ENCODE data around the gene MSI2. TPM values are rescaled to one million over a fixed set of nuclear protein-coding genes. Genes with fewer than 3 reads are reported as not detected.

Gene MSI2
- total and polyA plus RNA-seq, 2 donors (not counting 3 experiments of a cell fraction or from before 2014, with no cell fraction given) = 20.9 to 59.3 TPM

- FAIRE-seq = no peak
- no peaks in the 10 kb centered on the region for H3K79me2 ChIP-seq (ENCODE audit: control insufficient read depth, insufficient read depth, low read length)
Observed at GRCh38 chr17:57650548-57650947, 394.2 kb downstream of the MSI2 start.

GRCh38 chr17:57651451-57651850 is 395.1 kb downstream of the MSI2 start:
- no peaks in the 10 kb centered on the region for H3K4me1 ChIP-seq (ENCODE audit: control insufficient read depth, extremely low read depth, insufficient read depth, low read length)
- H3K4me2 ChIP-seq (ENCODE audit: insufficient read depth, low read length) = no peak overlapping the region
- TF ChIP-seq EZH2 (IDR thresholded peaks at IDR 0.05; ENCODE audit: borderline replicate concordance, low read depth, low read length, severe bottlenecking) (no peak), POLR2AphosphoS5 (IDR thresholded peaks at IDR 0.05; ENCODE audit: insufficient read depth, low read depth, low read length) (no peak), MAX (IDR thresholded peaks at IDR 0.05; ENCODE audit: insufficient read depth, insufficient read length) (no peak), MYC (IDR thresholded peaks at IDR 0.05; ENCODE audit: low read depth, low read length) (no peak), FOS (IDR thresholded peaks at IDR 0.05; ENCODE audit: borderline replicate concordance, insufficient read depth, low read length) (no peak), GATA2 (IDR thresholded peaks at IDR 0.05; ENCODE audit: insufficient read depth, insufficient read length, low read depth, low read length) (no peak), POLR2A (IDR thresholded peaks at IDR 0.05; ENCODE audit: low read depth, low read length) (no peak), JUN (IDR thresholded peaks at IDR 0.05; ENCODE audit: borderline replicate concordance, insufficient read depth, insufficient read length, low read depth) (no peak), CTCF (IDR thresholded peaks at IDR 0.05; ENCODE audit: extremely low read depth in 1 of 2, insufficient read depth in 1 of 2, low read depth in 1 of 2, low read length in 2 of 2) (no peak)
- no peak for FAIRE-seq
- H2AFZ ChIP-seq (ENCODE audit: low read depth, low read length) = no peak overlapping the region
- POLR2A ChIA-PET = no interaction called here
- no peak for DNase-seq (ENCODE audit: low read depth, low spot score)
- no peak overlapping the region for H3K27ac ChIP-seq (ENCODE audit: insufficient read depth, low read depth, low read length)
- H3K36me3 ChIP-seq (ENCODE audit: control insufficient read depth in 2 of 2, extremely low read depth in 1 of 2, insufficient read depth in 2 of 2, low read length in 2 of 2) = no peaks in the 10 kb centered on the region
- no peaks in the 10 kb centered on the region for H3K79me2 ChIP-seq (ENCODE audit: control insufficient read depth, insufficient read depth, low read length)
- dilution Hi-C loops (cut with MboI; ENCODE audit: extremely low pct_ligation_motif_present, low sequenced_read_pairs) (no loop called here), intact Hi-C loops (cut with micrococcal nuclease) (no loop called here)
- no peaks in the 10 kb centered on the region for H3K27me3 ChIP-seq (ENCODE audit: control insufficient read depth in 2 of 2, insufficient read depth in 2 of 2, low read length in 2 of 2)
- CTCF ChIA-PET = interaction anchor here (0.7 to 1.2 kb wide), 2 partner anchors 9 to 408 kb away, joined by 3 to 4 read pairs; no protein-coding TSS in a partner anchor
- H3K4me3 ChIP-seq (replicated peaks in 1 of 3; ENCODE audit: insufficient read depth in 1 of 3, low read depth in 1 of 3, low read length in 3 of 3) = no peak overlapping the region
- no peak overlapping the region for H3K9ac ChIP-seq (replicated peaks; ENCODE audit: extremely low read depth, insufficient read depth, low read length)
- BruUV-seq (replicated peaks) = no TSS peak
- no peaks in the 10 kb centered on the region for H3K9me1 ChIP-seq (replicated peaks; ENCODE audit: control insufficient read depth, extremely low read depth, insufficient read depth, low read length)
- no peaks in the 10 kb centered on the region for H4K20me1 ChIP-seq (replicated peaks; ENCODE audit: control insufficient read depth, extremely low read depth, insufficient read depth, low read length)
- H3K9me3 ChIP-seq (replicated peaks; ENCODE audit: control insufficient read depth, insufficient read depth, low read length) = no peaks in the 10 kb centered on the region

More at GRCh38 chr17:57650548-57650947, 394.2 kb downstream of the MSI2 start:
- no peaks in the 10 kb centered on the region for H3K9me3 ChIP-seq (replicated peaks; ENCODE audit: control insufficient read depth, insufficient read depth, low read length)
- H2AFZ ChIP-seq (ENCODE audit: low read depth, low read length) = no peak overlapping the region
- no peak for DNase-seq (ENCODE audit: low read depth, low spot score)
- H3K27me3 ChIP-seq (ENCODE audit: control insufficient read depth in 2 of 2, insufficient read depth in 2 of 2, low read length in 2 of 2) = no peaks in the 10 kb centered on the region
- H3K36me3 ChIP-seq (ENCODE audit: control insufficient read depth in 2 of 2, extremely low read depth in 1 of 2, insufficient read depth in 2 of 2, low read length in 2 of 2) = no peaks in the 10 kb centered on the region
- H4K20me1 ChIP-seq (replicated peaks; ENCODE audit: control insufficient read depth, extremely low read depth, insufficient read depth, low read length) = no peaks in the 10 kb centered on the region
- H3K9me1 ChIP-seq (replicated peaks; ENCODE audit: control insufficient read depth, extremely low read depth, insufficient read depth, low read length) = no peaks in the 10 kb centered on the region
- dilution Hi-C loops (cut with MboI; ENCODE audit: extremely low pct_ligation_motif_present, low sequenced_read_pairs) (no loop called here), intact Hi-C loops (cut with micrococcal nuclease) (no loop called here)
- H3K4me1 ChIP-seq (ENCODE audit: control insufficient read depth, extremely low read depth, insufficient read depth, low read length) = no peaks in the 10 kb centered on the region
- ChIA-PET CTCF (interaction anchor here (1.2 kb wide), 1 partner anchor 8 kb away, joined by 3 read pairs; no protein-coding TSS in a partner anchor), POLR2A (no interaction called here)
- no peak overlapping the region for H3K4me3 ChIP-seq (replicated peaks in 1 of 3; ENCODE audit: insufficient read depth in 1 of 3, low read depth in 1 of 3, low read length in 3 of 3)
- H3K9ac ChIP-seq (replicated peaks; ENCODE audit: extremely low read depth, insufficient read depth, low read length) = no peak overlapping the region
- H3K27ac ChIP-seq (ENCODE audit: insufficient read depth, low read depth, low read length) = no peak overlapping the region
- TF ChIP-seq FOS (IDR thresholded peaks at IDR 0.05; ENCODE audit: borderline replicate concordance, insufficient read depth, low read length) (no peak), JUN (IDR thresholded peaks at IDR 0.05; ENCODE audit: borderline replicate concordance, insufficient read depth, insufficient read length, low read depth) (no peak), MYC (IDR thresholded peaks at IDR 0.05; ENCODE audit: low read depth, low read length) (no peak), EZH2 (IDR thresholded peaks at IDR 0.05; ENCODE audit: borderline replicate concordance, low read depth, low read length, severe bottlenecking) (no peak), GATA2 (IDR thresholded peaks at IDR 0.05; ENCODE audit: insufficient read depth, insufficient read length, low read depth, low read length) (no peak)
- BruUV-seq (replicated peaks) = no TSS peak
- no peak overlapping the region for H3K4me2 ChIP-seq (ENCODE audit: insufficient read depth, low read length)

All from endothelial cell of umbilical vein (primary cell).